Activated CD8-positive, alpha-beta T cell treated with anti-CD3 and anti-CD28 coated beads for 36 hours (primary cell): ENCODE measurements around the gene PFDN6. TPM values are rescaled to one million over a fixed set of nuclear protein-coding genes. Genes with fewer than 3 reads are reported as not detected.
A peak's percentile ranks its signal among the peaks of the same experiment; 100 is the strongest.

Experiments
- ATAC-seq: fragments of 200-7000 bp; cut with Tn5 transposase; one replicate; pipeline ENCODE4 v1.10.0; 2021; ENCODE audit warnings: mild to moderate bottlenecking, moderate library complexity
- CTCF ChIA-PET: fragments of 350-600 bp; sonication (Branson Sonifier 250); formaldehyde crosslinking; loops from one replicate; lab custom pipeline; 2021; ENCODE audit warnings: antibody characterized with exemption; lab: Charles Lee
- POLR2A ChIA-PET: fragments of 350-600 bp; sonication (Branson Sonifier 250); formaldehyde crosslinking; loops from one replicate; lab custom pipeline; 2021; ENCODE audit warnings: antibody characterized with exemption; lab: Charles Lee
- DNase-seq: peaks from one replicate; pipeline ENCODE4 v3.0.0-alpha.2; 2020
- H3K27ac Mint-ChIP-seq: one replicate; pipeline ENCODE4 v1.8.0; 2021; ENCODE audit warnings: mild to moderate bottlenecking, mixed read lengths
- H3K27me3 Mint-ChIP-seq: one replicate; pipeline ENCODE4 v1.8.0; 2021; ENCODE audit warnings: mixed read lengths
- H3K36me3 Mint-ChIP-seq: one replicate; pipeline ENCODE4 v1.8.0; 2021; ENCODE audit warnings: low read depth, mixed read lengths
- H3K4me1 Mint-ChIP-seq: one replicate; pipeline ENCODE4 v1.8.0; 2021; ENCODE audit warnings: low read depth, mixed read lengths
- H3K4me3 Mint-ChIP-seq: one replicate; pipeline ENCODE4 v1.8.0; 2021; ENCODE audit warnings: mild to moderate bottlenecking, moderate library complexity, mixed read lengths
- H3K9me3 Mint-ChIP-seq: one replicate; pipeline ENCODE4 v1.8.0; 2021; ENCODE audit warnings: mixed read lengths
- CTCF ChIP-seq: fragments of 200-600 bp; IDR thresholded peaks from one replicate; pipeline ENCODE4 v1.8.0; 2022; ENCODE audit warnings: antibody characterized with exemption, mild to moderate bottlenecking
- intact Hi-C: fragments of 100-400 bp; cut with micrococcal nuclease; formaldehyde crosslinking; loops from one replicate; pipeline ENCODE4 v1.10.0; 2022
- total RNA-seq, 2 experiments: library from RNA; stranded (reverse); gene quantifications; one replicate each; pipeline ENCODE4 v1.2.3, GENCODE V29; 2021

Gene PFDN6
- total RNA-seq, 2 experiments from 2014 or later = 78.1 to 92.3 TPM

GRCh38 chr6:33304216-33304615 lies 14.8 kb downstream of the PFDN6 start:
- H3K27ac Mint-ChIP-seq = no peak overlapping the region
- POLR2A ChIA-PET = interaction anchor here (0.6 to 2.5 kb wide), 4 partner anchors 9 to 390 kb away, joined by 3 to 15 read pairs (median 6); partner anchors contain the start of genes RPS18 and VPS52

DNA sequence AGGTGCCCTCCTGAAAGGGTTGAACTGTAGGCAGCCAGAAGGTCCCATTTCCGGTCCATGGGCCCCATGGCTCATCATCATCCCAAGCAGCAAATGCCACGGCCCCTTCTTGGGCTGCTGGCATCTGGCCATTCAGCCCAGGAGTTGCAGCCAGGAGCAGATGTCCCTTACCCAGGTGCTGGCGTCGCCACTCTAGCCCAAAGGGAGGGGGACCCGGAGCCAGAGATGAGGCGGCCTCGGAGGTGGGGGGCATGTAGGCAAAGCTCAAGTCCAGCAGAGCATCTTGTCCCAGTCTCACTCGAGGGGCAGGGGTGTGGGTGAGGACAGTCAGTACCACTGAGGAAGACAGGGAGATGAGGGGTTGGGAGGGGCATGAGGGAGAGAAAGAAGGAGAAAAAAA lies 15.7 kb downstream of the PFDN6 start:
- DNase-seq (no peak), ATAC-seq (no peak)
- Mint-ChIP-seq H3K27me3 (no peaks in the 10 kb centered on the region), H3K36me3 (peaks cover 52% of the 10 kb centered on the region), H3K9me3 (no peaks in the 10 kb centered on the region), H3K4me1 (peaks cover 45% of the 10 kb centered on the region), H3K27ac (peak overlapping the region; percentile 65), H3K4me3 (no peak overlapping the region)
- ChIA-PET CTCF (no interaction called here), POLR2A (interaction anchor here (1.0 to 2.5 kb wide), 4 partner anchors 8 to 33 kb away, joined by 3 to 15 read pairs (median 6); partner anchors contain the start of genes RPS18 and VPS52)
- intact Hi-C loops = no loop called here
- TF ChIP-seq CTCF = no peak

More at GRCh38 chr6:33304216-33304615, 14.8 kb downstream of the PFDN6 start:
- Mint-ChIP-seq H3K9me3 (no peaks in the 10 kb centered on the region), H3K4me1 (peaks cover 53% of the 10 kb centered on the region), H3K36me3 (peaks cover 60% of the 10 kb centered on the region), H3K4me3 (no peak overlapping the region), H3K27me3 (no peaks in the 10 kb centered on the region)
- no peak for DNase-seq
- no peak for TF ChIP-seq CTCF
- intact Hi-C loops = no loop called here
- CTCF ChIA-PET = no interaction called here
- no peak for ATAC-seq

DNA sequence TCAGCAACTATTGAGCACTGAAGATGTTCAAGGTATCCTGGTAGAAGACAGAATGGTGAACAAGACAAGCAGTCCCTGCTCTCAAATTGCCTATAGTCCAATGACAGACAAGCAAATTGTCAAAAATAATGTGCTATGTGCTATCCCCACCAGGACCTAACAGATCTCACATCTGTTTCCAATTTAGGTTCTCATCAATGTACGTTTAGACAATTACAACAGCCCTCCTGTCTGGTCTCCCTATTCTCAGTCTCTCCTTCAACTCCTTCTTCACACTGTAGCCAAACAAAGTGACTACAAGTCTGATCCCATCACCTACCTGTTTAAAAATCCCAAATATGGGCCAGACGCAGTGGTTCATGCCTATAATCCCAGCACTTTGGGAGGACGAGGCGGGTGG lies 17.0 kb downstream of the PFDN6 start:
- H3K9me3 Mint-ChIP-seq = no peaks in the 10 kb centered on the region
- no peak overlapping the region for H3K4me3 Mint-ChIP-seq
- H3K27me3 Mint-ChIP-seq = no peaks in the 10 kb centered on the region
- CTCF ChIA-PET = no interaction called here
- intact Hi-C loops = no loop called here
- POLR2A ChIA-PET = interaction anchor here (8.3 kb wide), 1 partner anchor 7 kb away, joined by 102 read pairs; the partner anchor contains the start of gene RGL2
- H3K36me3 Mint-ChIP-seq = peaks cover 48% of the 10 kb centered on the region
- peaks cover 43% of the 10 kb centered on the region for H3K4me1 Mint-ChIP-seq
- DNase-seq (no peak), ATAC-seq (no peak)
- H3K27ac Mint-ChIP-seq = peak overlapping the region; percentile 11
- no peak for TF ChIP-seq CTCF

- Mint-ChIP-seq H3K36me3 (peaks cover 48% of the 10 kb centered on the region), H3K27ac (peak overlapping the region; percentile 95), H3K4me1 (peaks cover 56% of the 10 kb centered on the region), H3K9me3 (no peaks in the 10 kb centered on the region), H3K4me3 (peak overlapping the region; percentile 97), H3K27me3 (no peaks in the 10 kb centered on the region)
- TF ChIP-seq CTCF = no peak
- intact Hi-C loops = no loop called here
- CTCF ChIA-PET = interaction anchor here (0.8 to 4.1 kb wide), 8 partner anchors 11 to 41 kb away, joined by 3 to 18 read pairs (median 4); partner anchors contain the start of genes B3GALT4, RGL2, RPS18 and VPS52
- DNase-seq (peak; percentile 93), ATAC-seq (peak; percentile 25)
- POLR2A ChIA-PET = interaction anchor here (0.8 to 8.3 kb wide), 11 partner anchors 8 to 309 kb away, joined by 3 to 102 read pairs (median 7); partner anchors contain the start of genes B3GALT4, ITPR3, PFDN6 and RGL2
Observed at GRCh38 chr6:33312361-33313104, 23.1 kb downstream of the PFDN6 start.
